Left lobe of liver (tissue), 2 donors: Measurements from ENCODE around the gene NCAPG. TPM values are rescaled to one million over a fixed set of nuclear protein-coding genes. Genes with fewer than 3 reads are reported as not detected.

Experiments used
- ATAC-seq: fragments of 200-7000 bp; cut with Tn5 transposase; one replicate; pipeline ENCODE4 v1.9.1; 2020; ENCODE audit warnings: mild to moderate bottlenecking, moderate library complexity
- DNase-seq: peaks from one replicate; pipeline ENCODE4 v3.0.0-alpha.2; 2020; ENCODE audit warnings: low spot score
- total RNA-seq: library from RNA; stranded (reverse); gene quantifications from one replicate; pipeline ENCODE4 v1.2.1, GENCODE V29; 2021
- donor health status: DM: no; HTN: no; CAD: no; lungs with moderate emphysema.
- donor health status: DM: no; HTN: yes; CAD: no.

The NCAPG gene
- total RNA-seq, 1 donor from 2014 or later = 0.38 TPM

- no peak for DNase-seq
- no peak for ATAC-seq
Measured at GRCh38 chr4:17866810-17867209, 56.0 kb downstream of the NCAPG start.

DNA sequence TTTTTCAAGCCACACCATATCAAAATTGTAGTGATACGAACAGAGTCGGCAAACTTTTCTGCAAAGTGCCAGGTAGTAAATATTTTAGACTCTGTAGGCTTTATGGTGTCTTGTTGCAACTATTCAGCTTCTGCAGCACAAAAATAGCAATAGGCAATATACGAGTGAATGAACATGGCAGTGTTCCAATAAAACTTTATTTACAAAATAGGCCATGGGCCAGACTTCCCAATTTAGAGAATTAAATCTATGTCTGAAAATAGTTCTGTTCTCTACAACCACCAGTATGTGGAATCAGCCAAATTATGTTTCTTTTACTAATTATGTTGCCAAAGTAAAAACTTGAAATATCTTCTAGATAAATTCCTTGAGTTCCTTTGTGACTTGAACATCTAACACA is 56.5 kb downstream of the NCAPG start:
- ATAC-seq (no peak), DNase-seq (no peak)

GRCh38 chr4:17869327-17869726 is 58.5 kb downstream of the NCAPG start:
- ATAC-seq = no peak
- DNase-seq = no peak

- no peak for ATAC-seq
Measured at GRCh38 chr4:17875402-17876070, 64.8 kb downstream of the NCAPG start.

GRCh38 chr4:17876943-17877342 is 66.2 kb downstream of the NCAPG start:
- DNase-seq = no peak
- ATAC-seq = no peak

More at GRCh38 chr4:17875402-17876070, 64.8 kb downstream of the NCAPG start:
- DNase-seq = no peak

DNA sequence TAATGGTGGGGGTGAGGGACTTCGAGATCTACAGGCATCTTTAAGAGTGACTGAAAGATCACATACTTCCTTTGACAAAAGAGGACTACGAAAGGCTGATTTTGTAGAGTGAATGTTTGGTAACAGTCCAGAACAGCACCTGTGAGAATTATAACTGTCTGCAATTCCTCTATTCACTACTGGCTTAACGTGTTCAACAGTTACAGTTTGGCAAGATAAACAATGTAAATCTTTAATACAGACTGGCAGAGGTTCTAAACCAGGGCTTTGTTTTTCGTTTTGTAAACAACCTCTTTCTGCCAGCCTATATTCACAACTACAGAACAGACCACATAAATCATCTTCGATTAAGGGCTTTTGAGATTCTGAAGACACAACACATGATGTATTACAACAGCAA is 66.9 kb downstream of the NCAPG start:
- ATAC-seq (no peak), DNase-seq (no peak)

DNA sequence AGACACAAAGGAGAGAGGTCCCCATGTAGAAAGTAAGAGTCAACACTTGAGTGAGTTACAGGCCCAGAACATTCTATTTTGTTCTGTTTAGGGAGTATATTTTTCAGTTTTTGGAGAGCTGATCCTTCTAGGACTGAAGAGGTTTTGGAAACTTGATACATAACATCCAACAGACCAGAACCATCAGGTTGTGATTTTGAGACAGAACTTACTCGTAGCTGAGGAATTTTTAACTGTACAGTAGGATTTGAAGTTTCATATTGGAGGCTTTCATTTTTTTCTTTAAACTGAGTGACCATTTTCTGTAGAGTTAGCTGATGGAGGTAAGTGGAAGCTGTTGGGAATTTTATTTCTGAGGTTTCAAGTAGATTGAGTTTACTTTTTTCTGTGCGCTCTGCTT is 73.3 kb downstream of the NCAPG start:
- DNase-seq = no peak
- no peak for ATAC-seq

DNA sequence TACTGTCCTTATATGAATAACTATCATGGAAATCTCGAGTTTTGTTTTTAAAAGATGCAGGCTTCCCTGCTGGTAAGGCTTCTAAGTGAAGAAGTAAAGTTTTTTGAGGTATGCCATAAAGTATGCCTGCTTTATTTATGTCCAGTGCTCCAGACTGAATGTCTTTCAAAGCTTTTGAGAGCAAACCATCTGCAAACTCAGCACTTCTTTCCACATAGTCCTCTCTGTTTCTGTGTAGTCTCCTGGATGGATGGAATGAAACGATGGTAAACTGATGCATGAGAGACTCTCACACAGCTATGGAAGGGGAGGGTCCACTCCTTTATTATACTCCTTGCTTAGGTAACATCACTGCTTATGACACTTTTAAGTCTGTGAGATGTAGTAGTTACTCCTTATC is 73.7 kb downstream of the NCAPG start:
- no peak for DNase-seq

DNA sequence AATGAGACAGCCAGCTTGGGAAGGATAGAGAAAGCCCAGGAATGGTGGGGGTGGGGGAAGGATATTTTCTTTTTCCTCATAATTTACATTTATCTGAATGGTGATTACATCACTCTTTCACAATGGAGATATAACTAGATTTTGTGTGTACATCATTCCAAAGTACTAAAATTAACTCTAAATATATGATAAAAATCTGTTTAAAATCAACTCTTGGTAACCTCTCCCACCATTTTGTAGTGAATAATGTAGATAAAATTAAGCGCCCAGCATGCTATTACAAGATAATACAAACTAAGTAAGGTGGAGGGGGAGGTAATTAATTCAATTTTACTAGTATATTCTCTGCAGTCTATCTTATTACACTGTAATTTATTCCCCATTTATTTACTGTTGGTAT is 78.9 kb downstream of the NCAPG start:
- no peak for DNase-seq
- no peak for ATAC-seq

More for the DNA sequence above, 73.7 kb downstream of the NCAPG start:
- ATAC-seq = no peak

DNA sequence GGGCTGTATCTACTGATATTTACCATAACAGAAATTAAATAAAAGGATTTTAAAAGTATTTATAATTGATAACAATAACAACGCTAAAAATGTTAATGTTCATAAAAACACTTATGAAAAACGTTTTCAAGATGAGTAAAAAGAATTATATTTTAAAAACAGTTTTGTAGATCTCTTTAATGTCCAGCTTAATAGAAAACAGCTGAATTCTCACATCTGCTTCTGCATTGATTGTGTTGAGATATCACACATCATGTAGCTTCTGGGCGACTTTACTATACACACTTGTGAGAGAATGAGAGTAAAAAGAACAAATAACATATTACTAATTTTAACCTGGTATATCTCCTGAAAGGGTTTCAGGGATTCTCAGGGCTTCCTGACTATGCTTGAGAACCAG is 83.6 kb downstream of the NCAPG start:
- ATAC-seq = no peak
- DNase-seq = no peak

Other genes with a start within 250 kb of the NCAPG start
- 67.0 TPM for gene LAP3, start 233.8 kb upstream of the NCAPG start, total RNA-seq
- gene MED28, start 196.3 kb upstream of the NCAPG start, total RNA-seq = 15.9 TPM
- not detected for gene FAM184B, start 29.4 kb upstream of the NCAPG start, total RNA-seq
- gene DCAF16, start 222 bp upstream of the NCAPG start, total RNA-seq = 4.3 TPM
- 5.9 TPM for gene LCORL, start 210.8 kb downstream of the NCAPG start, total RNA-seq